K562 (cell line): ENCODE results near the gene CYB5R3. TPM values are rescaled to one million over a fixed set of nuclear protein-coding genes. Genes with fewer than 3 reads are reported as not detected.

ENCODE experiments used
- ATAC-seq: fragments of 200-7000 bp; cut with Tn5 transposase; 3 replicates; pipeline ENCODE4 v1.9.1; 2020; ENCODE audit warnings: moderate library complexity
- BruUV-seq: library from RNA; stranded (reverse); fragments of 400-500 nt; replicated peaks from 2 replicates; lab custom pipeline; 2021; lab: Mats Ljungman, UMichigan
- CTCF ChIA-PET: fragments of 300-600 bp; formaldehyde crosslinking; extraction: SDS; loops from one replicate; lab custom pipeline; 2021; ENCODE audit warnings: low intra/inter-chr PET ratio; lab: Yijun Ruan, JAX
- POLR2A ChIA-PET: fragments of 300-600, 350-650 bp; sonication (Branson Sonifier 250); formaldehyde crosslinking; extraction: SDS; loops from one replicate; lab custom pipeline; 2021; ENCODE audit warnings: antibody characterized with exemption, inconsistent platforms; lab: Yijun Ruan, JAX
- DNase-seq, 4 experiments: peaks; one replicate each; pipeline versions ENCODE4 v3.0.0 to v3.0.0-alpha.2; 2011 to 2018; ENCODE audit warnings: low spot score in 3 of 4, mixed read lengths in 3 of 4; ENCODE audit errors: extremely low read depth in 1 of 4
- FAIRE-seq: peaks from 2 replicates; lab custom pipeline; 2011; peaks lifted over from hg19 to GRCh38; lab: Jason Lieb, UNC
- H2AFZ ChIP-seq: 2 replicates; pipeline ENCODE4 v1.6.0; 2011; ENCODE audit warnings: low read depth, low read length, control low read depth, inconsistent platforms
- H3K27ac ChIP-seq: fragments of 200-600 bp; 3 replicates; pipeline ENCODE4 v1.8.0; 2011; ENCODE audit warnings: low read depth, mild to moderate bottlenecking, control low read depth, inconsistent platforms, low read length, moderate library complexity, mixed read lengths; ENCODE audit errors: extremely low read depth
- H3K27me3 ChIP-seq, 2 experiments: fragments of 300-600 bp in 1 of 2; 2 replicates in 1 of 2; 3 replicates in 1 of 2; pipeline versions ENCODE4 v1.6.0 to v1.8.0; 2011; ENCODE audit warnings: inconsistent platforms in 2 of 2, low read length in 2 of 2, mild to moderate bottlenecking in 1 of 2, mixed read lengths in 1 of 2, moderate library complexity in 1 of 2; ENCODE audit not compliant: control insufficient read depth in 2 of 2, insufficient read depth in 2 of 2
- H3K36me3 ChIP-seq: fragments of 300-600 bp; 3 replicates; pipeline ENCODE4 v1.8.0; 2011; ENCODE audit warnings: mild to moderate bottlenecking, low read length, inconsistent platforms; ENCODE audit not compliant: control insufficient read depth, insufficient read depth
- H3K4me1 ChIP-seq, 2 experiments: fragments of 200-600 bp in 1 of 2; replicated peaks in 1 of 2; 2 replicates in 1 of 2; 3 replicates in 1 of 2; pipeline versions ENCODE4 v1.5.1 to v1.8.0; 2011; ENCODE audit warnings: inconsistent platforms in 2 of 2, low read length in 2 of 2, mild to moderate bottlenecking in 1 of 2, mixed read lengths in 1 of 2, moderate library complexity in 1 of 2; ENCODE audit not compliant: control insufficient read depth in 2 of 2, insufficient read depth in 2 of 2
- H3K4me2 ChIP-seq: 2 replicates; pipeline ENCODE4 v1.6.1; 2011; ENCODE audit warnings: low read length, control low read depth, inconsistent platforms, mixed read lengths; ENCODE audit not compliant: insufficient read depth
- H3K4me3 ChIP-seq: fragments of 200-600 bp; sonication (generic), shearing (Covaris generic); 2 replicates; pipeline ENCODE4 v1.5.1; 2016; ENCODE audit warnings: control low read depth, inconsistent platforms
- H3K79me2 ChIP-seq: fragments of 200-600 bp; 3 replicates; pipeline ENCODE4 v1.8.0; 2011; ENCODE audit warnings: low read length, inconsistent platforms; ENCODE audit not compliant: control insufficient read depth, insufficient read depth
- H3K9ac ChIP-seq, 2 experiments: 2 replicates each; pipeline versions ENCODE4 v1.6.0 to v1.6.1; 2011; ENCODE audit warnings: low read depth in 2 of 2, low read length in 2 of 2, control low read depth in 1 of 2, inconsistent platforms in 1 of 2, mild to moderate bottlenecking in 1 of 2, mixed read lengths in 1 of 2; ENCODE audit not compliant: insufficient read depth in 1 of 2
- H3K9me1 ChIP-seq: one replicate; pipeline ENCODE4 v1.6.0; 2011; ENCODE audit warnings: inconsistent platforms, mild to moderate bottlenecking, low read length, moderate library complexity; ENCODE audit not compliant: control insufficient read depth, insufficient read depth
- H3K9me3 ChIP-seq: replicated peaks from 2 replicates; pipeline ENCODE4 v1.5.1; 2011; ENCODE audit warnings: low read depth, low read length, inconsistent platforms; ENCODE audit not compliant: control insufficient read depth, insufficient read depth
- H4K20me1 ChIP-seq: replicated peaks from 2 replicates; pipeline ENCODE4 v1.6.1; 2011; ENCODE audit warnings: low read length, inconsistent platforms, mixed read lengths; ENCODE audit not compliant: control insufficient read depth, insufficient read depth
- CTCF ChIP-seq, 3 experiments: IDR thresholded peaks in 2 of 3; conservative IDR thresholded peaks in 1 of 3; 2 replicates each; pipeline ENCODE4 v1.5.1; 2011 to 2012; ENCODE audit warnings: low read length in 3 of 3, mild to moderate bottlenecking in 3 of 3, control low read depth in 2 of 3, improper control_type of control experiment in 1 of 3, inconsistent platforms in 1 of 3, low read depth in 1 of 3, mixed read lengths in 1 of 3, moderate library complexity in 1 of 3; ENCODE audit not compliant: insufficient read depth in 2 of 3
- USF2 ChIP-seq: sonication (generic); formaldehyde crosslinking; IDR thresholded peaks from 2 replicates; pipeline ENCODE4 v1.5.0; 2020; ENCODE audit warnings: missing genetic modification reagents
- ZBTB33 ChIP-seq: sonication (generic); formaldehyde crosslinking; IDR thresholded peaks from 2 replicates; pipeline ENCODE4 v1.8.1; 2023; ENCODE audit warnings: mild to moderate bottlenecking, missing genetic modification reagents
- WGBS: fragments of 100-300 bp; shearing (Covaris generic); methylation state at CpG from one replicate; pipeline ENCODE4 v1.1.6; 2016; ENCODE audit warnings: low coverage, mixed read lengths; ENCODE audit not compliant: insufficient coverage; ENCODE audit errors: missing lambda C conversion rate; 5-methylcytosine and 5-hydroxymethylcytosine counted together
- in situ Hi-C: fragments of 300-500 bp; cut with MboI; formaldehyde crosslinking; loops from 4 replicates; pipeline ENCODE4 v1.15.0; 2018; ENCODE audit warnings: inconsistent platforms, mixed read lengths
- intact Hi-C: fragments of 100-400 bp; cut with micrococcal nuclease; formaldehyde crosslinking; loops from 2 replicates; pipeline ENCODE4 v1.14.2; 2022
- polyA plus RNA-seq, 8 experiments: library from polyadenylated mRNA; depleted of rRNA in 4 of 8; stranded (reverse) in 5 of 8; unstranded in 3 of 8; fragments of >200 nt; fragmentation: Nextera tagmentation in 2 of 8; fragmentation: Illumina TruSeq in 1 of 8; extraction: Ambion mirVana in 2 of 8; extraction: Trizol in 1 of 8; gene quantifications; 2 replicates each; pipeline versions ENCODE4 v1.2.1 to v1.2.3, GENCODE V29; 2011 to 2014; ENCODE audit warnings: inconsistent platforms in 1 of 8, missing spikeins in 1 of 8
- total RNA-seq, 7 experiments: library from RNA; depleted of rRNA in 6 of 7; stranded (reverse); fragments of >200 nt in 6 of 7; fragmentation: Illumina TruSeq in 2 of 7; extraction: Trizol in 2 of 7; gene quantifications; 2 replicates each; pipeline versions ENCODE4 v1.2.1 to v1.2.3, GENCODE V29; 2011 to 2021; ENCODE audit warnings: low replicate concordance in 1 of 7

The CYB5R3 gene
- total and polyA plus RNA-seq, 9 of the 15 experiments (the other 6 are each of a cell fraction or from before 2014, with no cell fraction given) = 1.4 to 66.8 (median 23.4) TPM

- 85% methylated on average over 12 of the region's 13 CpGs for WGBS
- no TSS peak for BruUV-seq
- Histone ChIP-seq H3K9me3 (no peaks in the 10 kb centered on the region), H3K79me2 (no peaks in the 10 kb centered on the region), H3K9ac (no peak overlapping the region), H3K9me1 (no peaks in the 10 kb centered on the region), H3K4me3 (no peak overlapping the region), H3K27me3 (no peaks in the 10 kb centered on the region), H3K4me1 (peaks cover 0 to 8% of the 10 kb centered on the region in 2 experiments; a peak in 2 of 5 replicates), H3K27ac (no peak overlapping the region), H3K4me2 (no peak overlapping the region), H4K20me1 (no peaks in the 10 kb centered on the region), H3K36me3 (peaks cover 61% of the 10 kb centered on the region; the same call in 1 of the 3 replicates), H2AFZ (no peak overlapping the region)
- TF ChIP-seq CTCF (IDR thresholded peaks at IDR 0.05 in 2 of 3, conservative IDR thresholded peaks at IDR 0.05 in 1 of 3; ENCODE audit: insufficient read depth in 2 of 3, low read depth in 1 of 3, low read length in 3 of 3) = peak; percentile 14 to 23 (median 16); a peak in 1 of 6 replicates
- no peak for TF ChIP-seq USF2
- peak; percentile 86; the same call in 1 of the 2 replicates for TF ChIP-seq ZBTB33 (CRISPR knock-in tag)
- in situ Hi-C loops = no loop called here
- ChIA-PET CTCF (no interaction called here), POLR2A (interaction anchor here (0.7 to 2.2 kb wide), 2 partner anchors 17 to 143 kb away, joined by 3 to 15 read pairs; partner anchors contain the start of gene POLDIP3)
- FAIRE-seq = no peak
- peak; percentile 57 for ATAC-seq
- no peak for DNase-seq
- intact Hi-C loops = no loop called here
Observed at GRCh38 chr22:42632096-42632495, 17.1 kb downstream of the CYB5R3 start.
